ENCODE data around the gene C20orf144. TPM values are rescaled to one million over a fixed set of nuclear protein-coding genes. Genes with fewer than 3 reads are reported as not detected.

The C20orf144 gene
- total RNA-seq, 2 experiments from 2014 or later: 0.42 to 0.44 TPM

DNA sequence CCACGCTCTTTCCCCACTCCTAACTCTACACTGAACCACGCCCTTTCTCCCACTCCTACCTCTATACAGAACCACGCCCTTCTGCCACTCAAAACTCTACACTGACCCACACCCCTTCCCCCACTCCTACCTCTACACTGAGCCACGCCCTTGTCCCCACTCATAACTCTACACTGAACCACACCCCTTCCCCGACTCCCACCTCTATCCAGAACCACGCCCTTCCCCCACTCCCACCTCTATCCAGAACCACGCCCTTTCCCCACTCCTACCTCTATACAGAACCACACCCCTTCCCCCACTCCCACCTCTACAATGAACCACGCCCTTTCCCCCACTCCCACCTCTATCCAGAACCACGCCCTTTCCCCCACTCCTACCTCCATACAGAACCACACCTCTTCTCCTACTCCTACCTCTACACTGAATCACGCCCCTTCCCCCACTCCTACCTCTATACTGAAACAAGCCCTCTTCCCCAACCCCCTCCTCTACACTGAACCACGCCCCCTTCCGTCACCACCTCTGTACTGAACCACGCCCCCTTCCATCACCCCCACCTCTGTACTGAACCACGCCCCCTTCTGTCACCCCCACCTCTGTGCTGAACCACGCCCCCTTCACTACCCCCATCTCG lies 47.9 kb downstream of the C20orf144 start:
- no peaks in the 10 kb centered on the region for H3K79me2 ChIP-seq (ENCODE audit: insufficient read depth, low read depth, low read length)
- POLR2A ChIA-PET: interaction anchor here (0.5 kb wide), 1 partner anchor 17 kb away, joined by 5 read pairs; no protein-coding TSS in a partner anchor

DNA sequence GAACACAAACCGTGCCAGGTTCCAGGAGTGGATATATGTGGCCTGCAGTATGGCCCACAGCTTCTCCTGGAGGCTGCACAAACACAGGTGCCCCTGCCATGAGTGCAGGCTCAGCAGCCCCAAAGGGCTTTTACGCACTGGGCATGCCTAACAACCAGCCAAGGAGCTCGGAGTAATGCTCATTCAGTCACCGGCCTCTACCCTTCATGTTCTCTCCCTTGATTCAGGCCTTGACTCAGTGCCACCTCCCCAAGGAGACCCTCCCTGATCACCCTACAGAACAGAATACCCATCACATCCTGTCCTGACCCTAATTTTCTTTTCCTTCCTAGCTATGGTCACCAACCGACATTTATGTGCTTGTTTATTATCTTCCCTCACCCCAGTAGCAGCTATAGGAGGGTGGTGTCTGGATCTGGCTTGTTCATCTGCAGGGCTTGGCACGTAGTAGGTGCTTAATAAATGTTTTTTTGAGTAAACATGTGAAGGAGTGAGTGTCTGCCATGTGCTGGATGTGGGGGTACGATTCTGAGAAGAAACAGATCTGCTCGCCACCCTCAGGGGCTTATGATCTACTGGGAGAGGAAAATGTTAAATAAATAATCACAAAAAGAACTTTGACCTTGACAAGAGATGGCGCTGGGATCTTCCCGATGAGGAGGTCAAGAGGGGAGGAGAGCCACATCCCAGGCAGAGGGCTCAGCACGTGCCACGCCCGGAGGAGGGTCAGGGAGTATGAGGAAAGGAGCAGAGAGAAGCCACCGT lies 48.7 kb downstream of the C20orf144 start:
- TF ChIP-seq, protein P1, sequence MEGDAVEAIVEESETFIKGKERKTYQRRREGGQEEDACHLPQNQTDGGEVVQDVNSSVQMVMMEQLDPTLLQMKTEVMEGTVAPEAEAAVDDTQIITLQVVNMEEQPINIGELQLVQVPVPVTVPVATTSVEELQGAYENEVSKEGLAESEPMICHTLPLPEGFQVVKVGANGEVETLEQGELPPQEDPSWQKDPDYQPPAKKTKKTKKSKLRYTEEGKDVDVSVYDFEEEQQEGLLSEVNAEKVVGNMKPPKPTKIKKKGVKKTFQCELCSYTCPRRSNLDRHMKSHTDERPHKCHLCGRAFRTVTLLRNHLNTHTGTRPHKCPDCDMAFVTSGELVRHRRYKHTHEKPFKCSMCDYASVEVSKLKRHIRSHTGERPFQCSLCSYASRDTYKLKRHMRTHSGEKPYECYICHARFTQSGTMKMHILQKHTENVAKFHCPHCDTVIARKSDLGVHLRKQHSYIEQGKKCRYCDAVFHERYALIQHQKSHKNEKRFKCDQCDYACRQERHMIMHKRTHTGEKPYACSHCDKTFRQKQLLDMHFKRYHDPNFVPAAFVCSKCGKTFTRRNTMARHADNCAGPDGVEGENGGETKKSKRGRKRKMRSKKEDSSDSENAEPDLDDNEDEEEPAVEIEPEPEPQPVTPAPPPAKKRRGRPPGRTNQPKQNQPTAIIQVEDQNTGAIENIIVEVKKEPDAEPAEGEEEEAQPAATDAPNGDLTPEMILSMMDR (conservative IDR thresholded peaks at IDR 0.05; ENCODE audit: low read length): no peak
- no peak for TF ChIP-seq EZH2phosphoT487 (IDR thresholded peaks at IDR 0.05; ENCODE audit: borderline replicate concordance, low read depth, low read length)
- H3K27ac ChIP-seq (ENCODE audit: low read depth, low read length, poor library complexity, severe bottlenecking): no peak overlapping the region
- H3K36me3 ChIP-seq (ENCODE audit: insufficient read depth, low read length): no peaks in the 10 kb centered on the region
- no peaks in the 10 kb centered on the region for H4K20me1 ChIP-seq (ENCODE audit: insufficient read depth, low read length)
- no TSS peak for BruUV-seq (replicated peaks)
- no peaks in the 10 kb centered on the region for H3K9me2 ChIP-seq (ENCODE audit: insufficient read depth, low read length)
- no peak overlapping the region for H3K4me2 ChIP-seq (ENCODE audit: low read length)
- no peaks in the 10 kb centered on the region for H3K9me3 ChIP-seq (ENCODE audit: low read length)
- peaks cover under 1% of the 10 kb centered on the region for H3K4me1 ChIP-seq (ENCODE audit: insufficient read depth, low read length, poor library complexity, severe bottlenecking)
- CTCF ChIA-PET (ENCODE audit: unreplicated experiment): no interaction called here
- no peak overlapping the region for H2AFZ ChIP-seq (ENCODE audit: low read length)
- no peak overlapping the region for H3K4me3 ChIP-seq (ENCODE audit: low read depth, low read length, poor library complexity, severe bottlenecking)
- POLR2A ChIA-PET: no interaction called here
- no peaks in the 10 kb centered on the region for H3K79me2 ChIP-seq (ENCODE audit: insufficient read depth, low read depth, low read length)
- no peak for DNase-seq (ENCODE audit: low spot score)
- intact Hi-C loops (cut with micrococcal nuclease; ENCODE audit: unreplicated experiment): no loop called here

More for the DNA sequence above, 47.9 kb downstream of the C20orf144 start:
- Histone ChIP-seq H3K36me3 (ENCODE audit: insufficient read depth, low read length) (no peaks in the 10 kb centered on the region), H3K9me3 (ENCODE audit: low read length) (no peaks in the 10 kb centered on the region), H3K9me2 (ENCODE audit: insufficient read depth, low read length) (no peaks in the 10 kb centered on the region), H3K4me3 (ENCODE audit: low read depth, low read length, poor library complexity, severe bottlenecking) (no peak overlapping the region), H3K27ac (ENCODE audit: low read depth, low read length, poor library complexity, severe bottlenecking) (no peak overlapping the region), H2AFZ (ENCODE audit: low read length) (no peak overlapping the region), H3K4me2 (ENCODE audit: low read length) (no peak overlapping the region), H4K20me1 (ENCODE audit: insufficient read depth, low read length) (no peaks in the 10 kb centered on the region), H3K4me1 (ENCODE audit: insufficient read depth, low read length, poor library complexity, severe bottlenecking) (peaks cover 5% of the 10 kb centered on the region)
- DNase-seq (ENCODE audit: low spot score): no peak
- BruUV-seq (replicated peaks): no TSS peak
- intact Hi-C loops (cut with micrococcal nuclease; ENCODE audit: unreplicated experiment): no loop called here
- TF ChIP-seq, protein P1 (conservative IDR thresholded peaks at IDR 0.05; ENCODE audit: low read length): no peak
- TF ChIP-seq EZH2phosphoT487 (IDR thresholded peaks at IDR 0.05; ENCODE audit: borderline replicate concordance, low read depth, low read length): no peak
- CTCF ChIA-PET (ENCODE audit: unreplicated experiment): no interaction called here

DNA sequence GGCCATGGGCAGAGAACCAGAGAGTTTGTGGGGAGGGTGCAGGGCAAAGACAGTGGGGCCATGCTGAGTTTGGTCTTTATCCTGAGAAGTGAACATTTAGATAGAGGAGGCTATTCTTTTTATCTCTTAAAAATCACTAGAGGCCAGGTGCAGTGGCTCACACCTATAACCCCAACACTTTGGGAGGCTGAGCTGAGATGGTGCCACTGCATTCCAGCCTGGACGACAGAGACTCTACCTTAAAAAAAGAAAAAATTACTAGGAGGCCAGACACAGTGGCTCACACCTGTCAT lies 49.3 kb downstream of the C20orf144 start:
- Histone ChIP-seq H3K4me1 (ENCODE audit: insufficient read depth, low read length, poor library complexity, severe bottlenecking) (no peaks in the 10 kb centered on the region), H3K9me2 (ENCODE audit: insufficient read depth, low read length) (no peaks in the 10 kb centered on the region), H3K4me3 (ENCODE audit: low read depth, low read length, poor library complexity, severe bottlenecking) (no peak overlapping the region), H3K36me3 (ENCODE audit: insufficient read depth, low read length) (no peaks in the 10 kb centered on the region), H3K9me3 (ENCODE audit: low read length) (no peaks in the 10 kb centered on the region), H2AFZ (ENCODE audit: low read length) (no peak overlapping the region), H3K79me2 (ENCODE audit: insufficient read depth, low read depth, low read length) (no peaks in the 10 kb centered on the region), H4K20me1 (ENCODE audit: insufficient read depth, low read length) (no peaks in the 10 kb centered on the region), H3K4me2 (ENCODE audit: low read length) (no peak overlapping the region), H3K27ac (ENCODE audit: low read depth, low read length, poor library complexity, severe bottlenecking) (no peak overlapping the region)
- BruUV-seq (replicated peaks): no TSS peak
- POLR2A ChIA-PET: no interaction called here
- TF ChIP-seq, protein P1 (conservative IDR thresholded peaks at IDR 0.05; ENCODE audit: low read length): no peak
- TF ChIP-seq EZH2phosphoT487 (IDR thresholded peaks at IDR 0.05; ENCODE audit: borderline replicate concordance, low read depth, low read length): no peak
- CTCF ChIA-PET (ENCODE audit: unreplicated experiment): no interaction called here
- intact Hi-C loops (cut with micrococcal nuclease; ENCODE audit: unreplicated experiment): no loop called here
- no peak for DNase-seq (ENCODE audit: low spot score)
